Pancreas (tissue), 10 donors: Measurements from ENCODE around the gene SCAMP3. TPM values are rescaled to one million over a fixed set of nuclear protein-coding genes. Genes with fewer than 3 reads are reported as not detected.
"Not testable (repeated sequence)": the region's sequence is repeated elsewhere in the genome, so short reads cannot be mapped to it uniquely, and the experiment has no call there.

Experiments
- ATAC-seq, 4 donors: fragments of 200-7000 bp; cut with Tn5 transposase; one replicate each; pipeline versions ENCODE4 v1.8.0 to v1.9.1; 2020; ENCODE audit warnings: mild to moderate bottlenecking in 4 of 4, moderate library complexity in 4 of 4
- DNase-seq, 6 donors: peaks; one replicate each; pipeline ENCODE4 v3.0.0-alpha.2; 2020
- FAIRE-seq: peaks from 2 replicates; lab custom pipeline; 2012; peaks lifted over from hg19 to GRCh38; lab: Jason Lieb, UNC
- H3K27ac ChIP-seq, 4 donors: fragments of 200-600 bp; sonication (generic); 1 replicate in 3 of 4; 2 replicates in 1 of 4; pipeline versions ENCODE4 v1.5.0 to v1.8.0; 2020
- H3K27me3 ChIP-seq, 4 donors: fragments of 200-600 bp; one replicate each; pipeline ENCODE4 v1.8.0; 2021
- H3K36me3 ChIP-seq, 3 donors: fragments of 200-600 bp; sonication (generic) in 1 of 3; one replicate each; pipeline versions ENCODE4 v1.5.0 to v1.8.0; 2020 to 2021
- H3K4me1 ChIP-seq, 3 donors: fragments of 200-600 bp; one replicate each; pipeline ENCODE4 v1.8.0; 2021
- H3K4me3 ChIP-seq, 4 donors: fragments of 200-600 bp; sonication (generic) in 2 of 4; one replicate each; pipeline versions ENCODE4 v1.5.0 to v1.8.0; 2020 to 2021
- H3K9me3 ChIP-seq, 4 donors: fragments of 200-600 bp; one replicate each; pipeline ENCODE4 v1.8.0; 2021
- CTCF ChIP-seq, 4 donors: fragments of 200-600 bp; sonication (generic) in 3 of 4; IDR thresholded peaks; one replicate each; pipeline versions ENCODE4 v1.5.0 to v1.8.0; 2021; ENCODE audit warnings: antibody characterized with exemption in 4 of 4
- WGBS, 2 donors: extraction: QIAGEN DNeasy Blood & Tissue Kit; methylation state at CpG; one replicate each; pipeline ENCODE4 v1.1.7; 2013; 5-methylcytosine and 5-hydroxymethylcytosine counted together
- intact Hi-C, 3 donors: fragments of 100-400 bp; cut with DNase I; formaldehyde crosslinking; loops; one replicate each; pipeline versions ENCODE4 v1.11.1 to v1.14.2; 2022
- polyA plus RNA-seq, 2 donors: library from polyadenylated mRNA; stranded (reverse); fragments of 200-250 nt; gene quantifications; one replicate each; pipeline ENCODE4 v1.2.3, GENCODE V29; 2013
- total RNA-seq, 6 donors: library from RNA; stranded (reverse); fragmentation: NEBNext Ultra II Directional in 4 of 6; extraction: Animal tissue kit (Norgen Biotek cat#: 25700) in 4 of 6; gene quantifications; one replicate each; pipeline versions ENCODE4 v1.2.1 to v1.2.4, GENCODE V29; 2021 to 2023
- donor health status: healthy with polysubstance abuse.
- donor health status: DM: no; HTN: no; CAD: no; lungs with moderate emphysema.
- donor health status: DM: no; HTN: no; CAD: no.
- donor health status: control.
- donor health status: control.
- donor health status: Bipolar disorder and iron deficiency.
- donor health status: DM: yes; HTN: yes; CAD: no.
- donor health status: DM: no; HTN: no; CAD: no.
- donor health status: DM: no; HTN: no; CAD: no.
- donor health status: DM: yes; HTN: yes; CAD: no.

SCAMP3 gene
- total and polyA plus RNA-seq, 8 donors = 25.1 to 55.5 (median 28.8) TPM

- no peak for FAIRE-seq
- Histone ChIP-seq H3K4me3 (no peak overlapping the region), H3K4me1 (peaks cover 0 to 10% (median 0%) of the 10 kb centered on the region in 3 donors), H3K9me3 (no peaks in the 10 kb centered on the region), H3K36me3 (no peaks in the 10 kb centered on the region), H3K27ac (no peak overlapping the region), H3K27me3 (no peaks in the 10 kb centered on the region)
- intact Hi-C loops = no loop called here
- 72 to 79% methylated on average over 7 of the region's 7 CpGs for WGBS, 2 donors
- no peak for ATAC-seq
- no peak for TF ChIP-seq CTCF (IDR thresholded peaks at IDR 0.05)
- no peak for DNase-seq
Observed at GRCh38 chr1:155223047-155223446, 39.1 kb downstream of the SCAMP3 start.

GRCh38 chr1:155220211-155220965 is 41.8 kb downstream of the SCAMP3 start:
- DNase-seq, H3K9me3 ChIP-seq, H3K27ac ChIP-seq, H3K27me3 ChIP-seq, intact Hi-C loops, ATAC-seq, H3K36me3 ChIP-seq, H3K4me3 ChIP-seq, FAIRE-seq, H3K4me1 ChIP-seq: not testable (repeated sequence)
- WGBS, 2 donors = 91 to 92% methylated on average over 10 of the region's 10 CpGs

GRCh38 chr1:155219592-155220031 is 42.5 kb downstream of the SCAMP3 start:
- H3K4me1 ChIP-seq = peaks cover 0 to 5% (median 0%) of the 10 kb centered on the region in 3 donors
- 8 to 11% methylated on average over 1 of the region's 1 CpG for WGBS, 2 donors
- intact Hi-C loops = no loop called here
- H3K36me3 ChIP-seq = no peaks in the 10 kb centered on the region
- TF ChIP-seq CTCF (IDR thresholded peaks at IDR 0.05) = no peak
- FAIRE-seq (no peak), DNase-seq (no peak), ATAC-seq (peak; percentile 64 to 76 (median 69))
- no peaks in the 10 kb centered on the region for H3K9me3 ChIP-seq
- no peaks in the 10 kb centered on the region for H3K27me3 ChIP-seq
- peak overlapping the region in 1 of 4 donors; percentile 11 for H3K4me3 ChIP-seq
- peak overlapping the region in 1 of 4 donors; percentile 37 for H3K27ac ChIP-seq

- no peaks in the 10 kb centered on the region for H3K9me3 ChIP-seq
- 29 to 40% methylated on average over 7 of the region's 7 CpGs for WGBS, 2 donors
- H3K27ac ChIP-seq = peak overlapping the region in 1 of 4 donors; percentile 37
- DNase-seq (peak in 2 of 6 donors; percentile 54 to 71), ATAC-seq (peak; percentile 84 to 89 (median 86)), FAIRE-seq (no peak)
- intact Hi-C loops = no loop called here
- peak overlapping the region in 1 of 4 donors; percentile 11 for H3K4me3 ChIP-seq
- H3K36me3 ChIP-seq = no peaks in the 10 kb centered on the region
- H3K27me3 ChIP-seq = no peaks in the 10 kb centered on the region
- TF ChIP-seq CTCF (IDR thresholded peaks at IDR 0.05) = no peak
- H3K4me1 ChIP-seq = peaks cover 0 to 5% (median 0%) of the 10 kb centered on the region in 3 donors
Observed at GRCh38 chr1:155218854-155219591, 43.1 kb downstream of the SCAMP3 start.

DNA sequence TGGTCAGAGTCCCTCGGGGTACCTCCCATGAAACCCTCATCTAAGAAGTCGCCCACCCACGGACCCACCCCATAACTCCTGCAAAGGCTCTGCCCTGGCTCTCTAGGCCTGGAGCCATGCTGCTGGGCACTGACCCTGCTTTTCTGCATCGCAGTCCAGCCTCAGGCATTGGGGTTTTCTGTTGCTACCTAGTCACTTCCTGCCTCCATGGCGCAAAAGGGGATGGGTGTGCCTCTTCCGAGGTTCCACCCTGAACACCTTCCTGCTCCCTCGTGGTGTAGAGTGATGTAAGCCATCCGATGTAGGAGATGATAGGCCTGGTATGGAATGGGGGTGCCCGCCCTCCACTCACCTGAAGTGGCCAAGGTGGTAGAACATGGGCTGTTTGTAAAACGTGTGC is 47.5 kb downstream of the SCAMP3 start:
- H3K4me3 ChIP-seq, H3K9me3 ChIP-seq, FAIRE-seq, intact Hi-C loops, H3K27ac ChIP-seq, ATAC-seq, H3K36me3 ChIP-seq, H3K4me1 ChIP-seq, H3K27me3 ChIP-seq: not testable (repeated sequence)
- 76% methylated on average over 8 of the region's 10 CpGs for WGBS, 2 donors
- DNase-seq = peak in 1 of 6 donors; percentile 18

GRCh38 chr1:155212051-155212440 is 50.1 kb downstream of the SCAMP3 start:
- H3K27ac ChIP-seq, H3K4me3 ChIP-seq, intact Hi-C loops, ATAC-seq, H3K36me3 ChIP-seq, H3K9me3 ChIP-seq, H3K27me3 ChIP-seq, FAIRE-seq, DNase-seq: not testable (repeated sequence)
- peaks cover 0 to 11% (median 0%) of the 10 kb centered on the region in 3 donors for H3K4me1 ChIP-seq
- 80 to 87% methylated on average over 7 of the region's 7 CpGs for WGBS, 2 donors

DNA sequence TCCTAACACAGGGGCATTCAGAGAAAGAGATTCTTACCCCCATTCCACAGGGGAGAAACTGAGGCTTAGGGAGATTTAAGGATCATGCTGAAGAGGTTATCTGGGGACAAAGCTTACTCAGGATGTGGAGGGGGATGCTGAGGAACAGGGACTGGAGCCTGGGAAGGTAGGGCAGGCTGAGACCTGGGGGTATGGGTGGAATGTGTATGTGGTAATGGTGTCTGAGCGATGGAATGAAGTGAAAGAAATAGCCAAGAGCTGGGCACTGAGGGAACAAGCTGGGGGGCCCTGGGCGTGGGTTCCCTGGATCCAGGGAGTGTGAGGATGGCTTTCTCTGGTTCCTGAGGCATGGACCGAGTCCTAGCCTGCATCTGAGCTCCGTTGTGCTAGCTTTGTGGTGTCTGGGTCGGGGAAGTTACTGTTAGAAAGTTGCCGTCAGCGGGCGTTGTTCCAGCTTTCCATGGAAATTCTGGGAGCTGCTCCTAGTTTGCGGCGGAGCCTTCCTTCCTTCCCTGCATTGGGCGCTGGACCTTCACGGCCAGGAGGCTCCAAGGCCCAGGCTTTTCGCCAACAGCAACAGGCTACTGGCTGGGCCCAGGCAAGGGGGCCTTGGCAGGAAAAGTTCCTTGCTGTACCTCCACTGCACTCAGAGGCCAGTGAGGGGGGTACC is 50.6 kb downstream of the SCAMP3 start:
- H3K36me3 ChIP-seq, H3K27me3 ChIP-seq, H3K9me3 ChIP-seq, intact Hi-C loops, H3K4me3 ChIP-seq, H3K27ac ChIP-seq, DNase-seq, ATAC-seq, FAIRE-seq: not testable (repeated sequence)
- WGBS, 2 donors = 80 to 92% methylated on average over 11 to 13 of the region's 13 CpGs
- peaks cover 0 to 15% (median 0%) of the 10 kb centered on the region in 3 donors for H3K4me1 ChIP-seq
